HG03139 (cell line): ENCODE results near the gene MLH3.

Experiments
- ATAC-seq: cut with Tn5 transposase; IDR thresholded peaks from one replicate; pipeline ENCODE4 v1.9.1; 2021; ENCODE audit not compliant: unreplicated experiment

The MLH3 gene

DNA sequence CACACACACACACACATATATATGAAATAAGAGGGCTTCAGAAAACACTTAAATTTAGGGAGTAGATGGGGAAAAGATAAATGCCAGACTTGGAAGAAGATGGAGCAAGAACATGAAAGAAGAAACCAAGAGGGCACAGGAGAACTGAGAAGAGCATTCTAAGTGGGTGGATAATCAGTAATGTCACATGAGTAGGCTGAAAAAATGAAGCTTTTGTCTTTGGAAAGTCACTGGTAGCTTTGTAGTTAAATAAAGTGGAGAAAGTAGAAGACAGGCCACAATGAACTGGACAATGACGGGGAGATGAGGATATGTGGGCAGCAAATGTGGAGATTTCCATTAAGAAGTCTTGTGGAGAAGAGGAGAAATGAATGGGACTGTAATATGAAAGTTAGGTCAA is 15.9 kb upstream of the MLH3 start:
- ATAC-seq: no peak

DNA sequence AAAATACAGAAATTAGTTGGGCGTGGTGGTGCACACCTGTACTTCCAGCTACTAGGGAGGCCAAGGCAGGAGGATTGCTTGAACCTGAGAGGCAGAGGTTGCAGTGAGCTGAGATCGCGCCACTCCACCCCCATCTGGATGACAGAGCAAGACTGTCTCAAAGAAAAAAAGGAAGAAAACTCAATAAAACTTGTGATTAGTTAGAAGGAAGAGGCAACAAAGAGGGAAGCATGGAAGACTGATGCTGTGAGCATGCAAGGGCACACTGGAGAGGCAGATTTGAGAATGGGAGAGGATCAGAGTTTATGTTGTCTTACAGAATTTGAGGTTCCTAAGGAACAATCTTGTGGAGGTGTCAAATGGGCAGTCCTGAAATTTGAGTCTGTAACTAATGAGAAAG is 15.4 kb upstream of the MLH3 start:
- no peak for ATAC-seq

DNA sequence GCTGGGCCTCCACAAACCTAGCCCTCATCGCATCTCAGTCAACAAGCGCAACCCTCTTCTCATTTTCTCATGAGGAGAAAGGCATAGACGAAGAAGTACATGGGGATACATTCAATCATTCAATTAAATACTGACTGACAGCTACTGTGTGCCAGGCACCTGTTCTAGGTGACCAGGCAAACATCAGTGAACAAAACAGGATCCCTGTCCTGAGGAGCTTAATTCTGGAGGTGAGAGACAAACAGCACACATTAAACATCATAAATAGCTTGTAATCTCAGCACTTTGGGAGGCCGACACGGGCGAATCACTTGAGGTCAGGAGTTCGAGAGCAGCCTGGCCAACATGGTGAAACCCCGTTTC is 12.9 kb upstream of the MLH3 start:
- ATAC-seq: no peak

DNA sequence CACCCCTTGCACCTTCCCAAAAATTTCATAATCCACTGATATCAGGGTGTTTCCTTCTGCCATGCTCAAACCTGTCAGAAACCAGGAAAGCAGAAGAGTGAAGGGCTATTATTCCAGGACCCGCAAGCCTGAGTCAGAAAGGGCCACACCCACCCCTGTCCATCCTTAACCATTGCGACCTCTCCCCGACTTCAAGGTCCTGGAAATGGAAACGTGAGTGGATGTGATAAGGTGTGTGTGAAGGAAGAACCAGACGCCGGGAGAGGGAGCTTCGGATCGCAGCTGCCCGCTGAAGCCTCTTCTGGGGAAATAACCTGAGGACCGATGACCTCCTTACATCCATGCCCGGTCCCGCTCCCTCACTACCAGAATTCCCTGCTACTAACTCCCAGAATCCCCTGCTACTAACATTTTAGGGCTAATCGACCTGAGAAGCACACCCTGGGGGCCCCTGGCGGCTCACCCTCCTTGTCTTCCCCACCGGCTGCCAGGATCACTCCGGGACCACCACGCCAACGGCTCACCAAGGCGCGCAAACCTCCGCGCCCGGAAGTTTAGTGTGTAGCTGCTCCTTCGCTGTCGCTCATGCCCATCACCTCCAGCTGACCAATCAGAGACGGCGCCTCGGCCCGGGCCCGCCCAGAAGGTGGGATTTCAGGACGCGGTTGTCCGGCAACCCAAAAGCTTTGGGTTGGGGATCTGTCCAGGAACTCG is 12.4 kb upstream of the MLH3 start, which contains the start of gene ACYP1:
ACYP1 (minus strand) TSS at position 534 of the 714 bp plus-strand sequence; CDS start at position 63, 471 bp downstream.
- ATAC-seq: peak; percentile 93

DNA sequence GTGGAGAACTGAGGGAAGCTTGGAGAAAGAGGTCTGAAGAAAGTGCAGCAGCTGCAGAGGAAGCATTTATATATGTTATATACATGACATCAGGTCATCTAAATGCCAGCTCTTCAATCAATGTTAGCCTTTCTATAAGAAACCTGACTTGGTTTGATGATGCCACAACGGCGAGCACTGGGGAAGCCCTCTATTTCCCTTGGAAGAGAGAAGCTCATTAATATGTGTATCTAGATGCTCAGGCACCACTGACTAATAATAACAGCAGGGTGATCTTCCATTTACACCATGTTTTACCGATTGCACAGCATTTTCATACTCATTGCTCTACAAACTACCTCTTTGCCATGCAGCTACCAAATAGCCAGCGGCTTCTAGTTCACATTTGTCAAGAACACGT is 11.7 kb upstream of the MLH3 start:
- ATAC-seq: no peak

DNA sequence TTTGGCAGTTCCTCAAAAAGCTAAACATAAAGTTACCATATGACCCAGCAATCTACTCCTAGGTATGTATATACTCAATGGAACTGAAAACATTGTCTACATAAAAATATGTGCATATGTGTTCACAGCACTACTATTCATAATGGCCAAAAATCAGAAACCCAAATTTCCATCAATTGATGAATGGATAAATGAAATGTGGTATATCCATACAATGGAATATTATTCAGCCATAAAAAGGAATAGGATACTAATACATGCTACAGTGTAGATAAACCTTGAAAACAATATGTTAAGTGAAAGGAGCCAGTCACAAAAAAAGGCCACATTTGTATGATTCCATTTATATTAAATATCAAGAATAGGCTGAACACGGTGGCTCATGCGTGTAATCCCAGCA is 9.2 kb upstream of the MLH3 start:
- ATAC-seq: no peak

DNA sequence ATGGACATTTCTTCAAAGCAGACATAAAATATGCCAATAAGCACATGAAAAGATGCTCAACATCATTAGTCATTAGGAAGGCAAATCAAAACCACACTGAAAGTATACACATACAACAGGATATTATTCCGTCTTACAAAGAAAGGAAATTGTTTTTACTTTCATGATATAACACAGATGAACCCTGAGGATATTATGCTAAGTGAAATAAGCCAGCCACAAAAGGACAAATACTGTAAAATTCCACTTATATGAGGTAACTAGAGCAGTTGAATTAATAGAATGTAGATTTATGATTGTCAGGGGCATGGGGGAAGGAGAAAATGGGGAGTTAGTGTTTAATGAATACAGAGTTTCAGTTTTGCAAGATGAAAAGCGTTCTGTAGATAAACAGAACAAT is 8.4 kb upstream of the MLH3 start:
- ATAC-seq: no peak

DNA sequence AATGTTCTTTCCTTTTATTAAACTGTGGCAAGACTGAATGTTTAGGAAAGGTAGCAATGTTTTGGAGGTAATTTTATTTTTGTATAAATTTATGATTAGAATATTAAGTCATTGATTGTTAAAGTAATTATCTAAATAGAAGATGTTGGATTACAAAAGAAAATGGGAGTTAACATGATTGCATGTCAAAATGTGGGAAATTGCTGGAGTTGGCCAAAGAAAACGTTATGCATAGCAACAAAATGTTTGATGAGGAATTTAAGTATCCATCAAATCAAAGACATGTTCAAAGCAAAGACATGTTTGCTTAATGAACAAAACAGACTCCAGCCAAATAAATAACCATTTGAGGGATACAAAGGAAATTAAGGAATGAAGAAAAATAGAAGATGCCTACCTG is 3.2 kb upstream of the MLH3 start:
- ATAC-seq: no peak

DNA sequence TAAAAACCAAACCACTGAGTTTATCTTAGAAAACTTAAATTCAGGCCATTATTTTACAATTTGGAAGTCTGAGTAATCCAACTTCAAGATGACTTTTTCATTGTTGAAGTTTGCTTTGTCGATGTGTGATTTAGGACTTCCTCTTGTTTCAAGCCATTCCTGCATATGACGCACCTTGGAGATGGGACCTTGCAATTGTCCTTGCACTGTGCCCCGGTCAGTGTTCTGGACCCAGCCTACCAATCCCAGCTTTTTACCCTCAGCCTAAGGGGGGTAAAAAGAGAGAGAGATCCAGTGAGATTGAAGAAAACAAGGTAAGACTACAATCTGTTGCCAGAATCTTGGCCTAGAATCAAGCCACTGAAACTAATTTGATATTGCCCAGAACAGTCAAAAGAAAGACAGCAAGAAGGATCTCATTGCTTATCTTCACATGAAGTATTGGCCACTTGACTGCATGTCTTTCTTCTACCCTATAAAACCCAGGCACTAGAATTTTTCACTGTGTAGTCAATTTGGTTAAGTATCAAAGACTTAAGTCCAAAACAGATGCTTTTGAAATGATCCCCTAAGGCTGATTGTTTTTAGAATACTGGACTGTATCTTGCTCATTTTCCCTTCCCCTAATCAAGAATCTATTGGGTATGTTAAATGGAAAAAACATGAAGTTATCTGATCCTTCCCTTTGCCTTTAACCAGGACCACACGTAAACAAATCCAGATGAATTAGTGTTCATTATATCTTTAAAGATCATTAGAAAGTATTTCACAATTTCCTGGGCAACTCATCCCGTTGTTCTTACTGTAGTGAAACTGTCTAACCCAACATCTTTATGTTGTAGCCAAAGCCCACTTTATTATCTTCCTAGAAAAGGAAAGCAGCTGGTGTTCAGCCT is 2.4 kb upstream of the MLH3 start:
- ATAC-seq: no peak

DNA sequence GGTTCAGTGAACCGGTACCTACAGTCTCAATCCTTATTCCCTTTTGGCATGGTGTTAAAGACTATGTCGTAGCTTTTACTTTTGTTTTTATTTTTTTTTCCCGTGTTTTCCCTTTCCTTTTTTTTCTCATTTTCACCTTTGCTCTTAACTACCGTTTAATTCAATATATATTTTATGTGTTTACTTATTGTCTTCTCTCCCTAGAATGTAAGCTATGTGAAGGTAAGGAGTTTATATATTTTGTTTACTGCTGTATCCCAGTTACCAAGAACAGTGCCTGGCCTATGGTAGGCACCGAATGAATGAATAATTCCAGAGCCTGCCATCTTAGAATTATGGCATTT is 261 bp upstream of the MLH3 start:
- no peak for ATAC-seq

DNA sequence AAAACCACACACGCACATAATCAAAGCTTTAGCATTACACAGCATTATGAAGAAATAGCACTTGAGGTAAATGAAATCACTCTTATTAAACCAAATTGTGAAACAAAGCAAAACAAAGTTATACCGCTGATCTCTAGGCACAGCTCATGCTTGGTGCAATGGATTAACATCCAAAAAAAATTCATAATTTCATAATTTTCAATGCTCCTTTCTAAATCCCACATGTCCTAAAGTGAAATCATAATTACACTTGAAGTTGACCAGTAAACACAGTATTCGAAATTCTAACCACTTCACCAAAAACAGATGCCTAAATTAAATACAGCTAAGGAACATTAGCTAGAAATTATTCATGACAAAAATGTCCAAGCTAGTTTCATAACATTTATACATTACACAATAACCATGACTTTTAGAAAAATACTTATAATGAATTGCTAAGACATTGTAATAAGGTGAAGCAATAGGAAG is 1.5 kb downstream of the MLH3 start:
- ATAC-seq: no peak

DNA sequence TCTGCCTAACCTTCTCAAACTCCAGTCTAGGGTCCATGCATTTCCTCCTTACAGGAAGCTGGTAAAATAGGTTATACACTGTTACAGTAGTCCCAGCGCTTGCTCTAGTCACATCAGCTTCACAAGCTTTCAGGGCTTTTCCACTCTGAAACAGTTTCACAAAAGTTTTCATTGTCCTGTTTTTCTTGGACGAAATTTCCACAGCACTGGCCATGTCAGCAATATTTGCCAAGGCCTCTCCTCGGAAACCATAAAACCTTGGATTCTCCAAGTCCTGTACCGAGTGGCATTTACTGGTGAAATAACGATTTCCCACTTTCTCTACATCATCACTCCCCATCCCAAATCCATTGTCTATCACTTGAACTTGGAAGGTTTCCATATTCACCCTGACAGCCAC is 2.1 kb downstream of the MLH3 start:
- ATAC-seq: no peak

DNA sequence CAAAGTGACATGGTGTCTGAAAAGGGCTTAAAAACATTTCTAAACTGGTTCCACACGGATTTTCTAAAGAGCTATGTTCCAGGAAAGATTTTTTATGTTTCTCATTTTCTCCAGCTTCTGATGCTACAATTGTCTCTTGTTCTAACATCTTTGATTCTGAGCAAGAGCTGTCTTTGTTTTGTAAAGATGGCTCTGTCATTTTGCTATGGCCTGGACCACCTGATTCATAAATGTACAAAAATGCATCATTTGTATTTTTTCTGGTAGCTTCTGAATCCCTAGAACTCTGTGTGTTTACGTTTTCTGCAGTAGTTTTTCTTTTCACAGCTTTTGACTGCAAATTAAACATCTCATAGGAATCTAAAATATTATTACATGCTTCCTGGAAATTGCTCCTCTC is 3.2 kb downstream of the MLH3 start:
- no peak for ATAC-seq

DNA sequence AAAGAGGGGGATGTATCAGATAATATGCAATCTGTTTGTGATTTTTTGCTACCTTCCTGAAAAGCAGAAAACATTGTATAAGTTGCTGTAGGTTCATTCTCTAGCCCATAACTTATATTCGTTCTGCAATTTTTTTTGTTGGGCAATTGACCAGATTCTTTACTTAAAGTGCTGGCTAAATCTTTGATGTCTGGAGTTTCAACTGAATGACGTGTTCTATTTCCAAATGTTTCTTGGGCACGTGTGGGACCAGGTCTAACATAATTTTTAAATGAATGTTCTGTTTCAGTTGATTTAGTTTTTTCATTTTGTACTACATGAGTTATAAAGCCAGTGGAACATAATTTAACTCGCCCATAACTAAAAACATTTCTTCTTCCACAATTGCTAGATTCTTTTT is 3.8 kb downstream of the MLH3 start:
- no peak for ATAC-seq

DNA sequence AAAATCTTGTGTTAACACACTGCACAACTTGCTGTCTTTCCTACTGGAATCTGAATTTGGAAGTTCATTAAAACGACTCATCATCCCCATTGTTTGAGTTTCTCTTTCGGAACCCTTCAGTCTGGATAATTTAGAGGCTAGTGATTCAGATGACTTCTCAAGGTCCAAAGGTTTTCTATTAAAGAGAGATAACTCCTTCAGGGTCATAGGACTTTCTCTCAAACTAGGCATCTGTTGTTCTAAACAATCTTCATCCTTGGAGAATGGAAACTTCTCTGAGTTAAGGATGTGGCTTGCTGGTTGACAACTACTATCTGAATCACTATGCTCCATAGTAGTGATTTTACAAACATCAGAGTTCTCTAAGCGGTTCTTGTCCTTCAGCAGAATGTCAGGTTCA is 4.4 kb downstream of the MLH3 start:
- no peak for ATAC-seq

DNA sequence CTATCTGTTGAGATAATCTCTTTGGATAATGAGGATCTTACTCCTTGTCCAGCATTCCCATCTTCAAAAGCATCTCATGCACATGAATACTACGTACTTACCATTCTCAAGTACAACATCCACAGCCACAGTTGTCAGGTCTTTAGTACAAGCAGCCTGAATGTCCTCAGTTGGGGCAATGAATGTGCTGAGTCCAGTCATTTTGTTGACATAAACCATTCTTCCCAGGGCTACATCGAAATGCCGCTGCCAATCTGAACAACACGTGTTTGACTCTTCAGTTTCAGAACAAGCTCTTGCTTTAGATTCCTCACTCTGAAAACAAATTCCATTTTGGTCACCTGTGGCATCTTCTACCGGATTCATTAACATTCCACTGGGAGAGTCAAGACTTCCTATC is 5.0 kb downstream of the MLH3 start:
- no peak for ATAC-seq

DNA sequence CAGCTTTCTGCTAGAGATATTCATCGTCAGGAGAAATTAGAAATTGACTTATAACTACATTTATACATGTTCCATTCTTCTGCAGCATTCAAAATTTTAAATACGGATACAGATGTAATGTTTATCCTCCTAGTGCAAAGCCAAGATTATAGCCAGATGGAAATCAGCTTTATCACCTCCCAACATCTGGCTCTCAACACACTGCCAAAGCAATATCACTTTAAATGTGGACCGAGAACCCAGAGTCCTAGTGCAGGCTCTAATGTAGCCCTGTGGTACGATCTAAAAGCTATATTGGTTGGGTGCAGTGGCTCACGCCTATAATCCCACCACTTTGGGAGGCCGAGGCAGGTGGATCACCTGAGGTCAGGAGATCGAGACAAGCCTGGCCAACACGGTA is 6.5 kb downstream of the MLH3 start:
- no peak for ATAC-seq

DNA sequence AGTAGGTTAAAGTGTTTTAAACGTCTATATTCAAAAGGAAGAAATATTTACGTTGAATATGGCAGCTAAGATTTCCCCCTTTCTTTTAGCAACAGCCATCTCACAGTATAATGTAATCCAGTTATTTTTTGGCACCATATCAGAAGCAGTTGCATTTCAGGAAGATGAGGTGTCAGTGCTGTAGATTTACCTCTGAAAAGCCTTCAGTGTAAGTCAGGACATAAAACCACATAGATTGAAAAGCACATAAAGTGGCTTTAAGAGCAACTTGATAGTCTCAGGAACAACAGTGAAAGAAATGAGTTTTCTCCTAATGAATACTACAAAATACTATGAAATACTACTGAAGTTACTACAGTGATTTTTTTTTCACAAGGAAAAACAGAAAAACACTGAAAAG is 6.9 kb downstream of the MLH3 start:
- ATAC-seq: no peak

DNA sequence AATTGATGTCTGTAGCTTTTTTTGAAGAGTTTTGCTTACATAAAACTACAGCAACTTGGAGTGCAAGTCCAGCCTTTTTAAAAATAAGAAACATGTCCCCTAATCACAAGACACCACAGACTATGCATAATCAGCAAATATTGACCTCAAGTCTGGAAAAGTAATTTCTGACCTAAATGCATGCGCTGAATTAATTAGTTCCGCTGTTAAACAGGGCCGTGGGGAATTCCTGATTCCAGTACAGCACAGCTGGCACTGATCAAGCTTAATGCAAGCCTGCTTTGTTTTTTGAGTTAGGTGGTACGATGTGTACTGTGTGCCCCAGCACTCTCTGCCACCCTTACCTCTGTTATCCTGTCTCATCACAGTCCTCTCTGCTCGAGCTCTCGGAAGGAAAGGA is 9.2 kb downstream of the MLH3 start:
- no peak for ATAC-seq

DNA sequence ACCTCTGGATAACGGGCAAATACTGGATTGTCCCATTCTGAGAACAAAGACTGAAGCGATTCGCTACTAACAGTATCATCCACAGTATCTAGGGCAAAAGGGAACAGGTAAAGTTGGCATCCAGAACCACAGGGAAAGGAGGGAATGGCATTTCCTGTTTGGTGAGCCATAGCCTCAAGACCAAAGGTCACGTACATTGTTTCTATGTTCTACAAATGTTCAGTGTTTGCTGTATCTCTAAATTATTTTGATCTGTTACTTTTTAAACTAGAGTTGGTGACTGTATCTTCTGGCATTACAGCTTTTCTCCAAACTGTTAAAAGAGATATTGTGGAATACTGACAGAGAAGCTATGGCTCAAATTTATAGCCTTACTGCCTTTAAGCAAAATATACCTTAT is 9.7 kb downstream of the MLH3 start:
- no peak for ATAC-seq

DNA sequence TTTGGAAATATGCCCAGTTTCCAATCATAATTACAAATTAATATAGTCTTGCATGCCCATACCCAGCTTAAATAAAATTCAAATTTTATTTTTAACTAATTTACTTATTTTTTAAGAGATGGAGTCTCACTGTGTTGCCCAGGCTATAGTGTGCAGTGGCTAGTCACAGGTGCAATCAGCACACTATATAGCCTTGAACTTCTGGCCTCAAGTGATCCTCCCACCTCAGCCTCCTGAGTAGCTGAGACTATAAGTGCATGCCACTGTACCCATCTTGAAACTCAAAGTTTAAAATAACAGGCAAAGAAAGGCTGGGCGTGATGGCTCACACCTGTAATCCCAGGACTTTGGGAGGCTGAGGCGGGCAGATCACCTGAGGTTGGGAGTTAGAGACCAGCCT is 10.3 kb downstream of the MLH3 start:
- no peak for ATAC-seq

DNA sequence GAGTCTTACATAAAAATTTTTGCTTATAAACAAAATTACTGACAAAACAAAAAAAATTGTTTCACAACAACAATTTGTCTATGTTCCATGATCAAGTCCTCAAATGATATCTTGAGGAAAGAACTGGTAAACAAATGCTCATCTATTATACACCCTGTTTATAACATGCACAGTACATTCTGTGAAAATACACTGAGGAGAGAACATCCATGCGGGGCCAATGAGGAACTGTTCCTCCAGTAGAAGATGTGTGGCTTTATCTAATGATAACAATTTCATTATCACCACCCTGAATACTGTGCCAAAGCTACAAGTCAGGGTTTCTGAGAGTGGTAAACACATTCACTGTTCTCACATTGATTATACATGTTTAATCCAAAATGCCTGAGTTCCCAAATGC is 10.8 kb downstream of the MLH3 start:
- no peak for ATAC-seq

DNA sequence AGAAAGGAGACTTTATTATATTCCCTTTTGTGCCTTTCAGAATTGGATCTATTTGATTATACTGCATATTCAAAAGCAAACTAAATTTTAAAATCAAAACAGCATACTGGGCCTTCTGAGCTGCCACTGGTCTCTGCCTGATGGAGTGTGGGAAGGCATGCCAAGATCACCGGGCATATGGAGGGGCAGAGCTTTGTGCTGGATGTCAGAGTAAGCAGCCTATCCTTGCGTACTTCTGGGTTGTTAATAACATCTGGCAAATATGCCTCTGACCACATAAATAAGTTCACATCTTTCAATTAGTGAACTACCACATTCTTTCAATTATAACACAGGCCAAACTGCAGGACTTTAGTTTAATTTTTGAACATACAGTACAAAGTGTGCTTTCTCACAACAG is 18.3 kb downstream of the MLH3 start:
- ATAC-seq: no peak
